Measurements from ENCODE around the gene TTLL10.
"Not testable (repeated sequence)": the region's sequence is repeated elsewhere in the genome, so short reads cannot be mapped to it uniquely, and the experiment has no call there.

DNA sequence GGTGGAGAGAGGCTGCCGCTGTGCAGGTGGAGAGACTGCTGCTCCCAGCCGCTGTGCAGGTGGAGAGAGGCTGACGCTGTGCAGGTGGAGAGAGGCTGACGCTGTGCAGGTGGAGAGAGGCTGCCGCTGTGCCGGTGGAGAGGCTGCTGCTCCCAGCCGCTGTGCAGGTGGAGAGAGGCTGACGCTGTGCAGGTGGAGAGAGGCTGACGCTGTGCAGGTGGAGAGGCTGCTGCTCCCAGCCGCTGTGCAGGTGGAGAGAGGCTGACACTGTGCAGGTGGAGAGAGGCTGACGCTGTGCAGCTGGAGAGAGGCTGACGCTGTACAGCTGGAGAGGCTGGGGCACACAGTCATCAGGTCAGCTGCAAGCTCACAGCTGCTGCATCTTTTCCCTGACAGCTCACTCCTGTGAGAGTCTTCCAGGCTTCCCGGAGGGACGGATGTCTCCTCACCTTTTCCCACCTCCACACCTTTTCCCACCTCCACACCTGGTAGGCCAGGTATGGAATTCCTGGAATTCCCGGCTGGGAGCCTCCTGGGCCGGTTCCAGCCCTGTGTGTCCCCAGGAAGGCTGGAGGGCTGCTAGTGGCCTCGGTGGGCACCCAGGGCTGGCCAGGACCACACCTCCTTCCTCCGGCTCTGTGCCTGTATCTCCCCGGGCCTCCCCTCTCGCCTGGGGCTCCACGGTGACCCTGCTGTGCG lies 2.5 kb downstream of the TTLL10 start:
- not testable (repeated sequence) for TF ChIP-seq EZH2 (IDR thresholded peaks at IDR 0.05; ENCODE audit: insufficient read depth, poor library complexity, severe bottlenecking); EZH2phosphoT487 (IDR thresholded peaks at IDR 0.05; ENCODE audit: insufficient read depth, low read depth)

Data from GM23248 (cell line).